Gastrocnemius medialis (tissue), 4 donors: ENCODE results near the gene MSANTD3. TPM values are rescaled to one million over a fixed set of nuclear protein-coding genes. Genes with fewer than 3 reads are reported as not detected.

ENCODE experiments used
- ATAC-seq, 2 donors: fragments of 150-250 bp; one replicate each; pipeline ENCODE4 v1.9.1; 2016
- DNase-seq, 2 donors: peaks; one replicate each; pipeline ENCODE4 v3.0.0-alpha.2; 2019
- H3K27ac ChIP-seq, 4 donors: fragments of 200-600 bp; sonication (generic); 1 replicate in 1 of 4; 2 replicates in 3 of 4; pipeline ENCODE4 v1.5.1; 2016 to 2018; ENCODE audit warnings: mild to moderate bottlenecking in 2 of 4, moderate library complexity in 1 of 4
- H3K27me3 ChIP-seq, 3 donors: fragments of 200-600 bp; sonication (generic) in 2 of 3; 1 replicate in 1 of 3; 2 replicates in 2 of 3; pipeline versions ENCODE4 v1.5.1 to v1.6.0; 2016 to 2019; ENCODE audit warnings: mild to moderate bottlenecking in 1 of 3, moderate library complexity in 1 of 3
- H3K36me3 ChIP-seq, 2 donors: fragments of 200-600 bp; sonication (generic) in 1 of 2; one replicate each; pipeline ENCODE4 v1.5.1; 2017 to 2018
- H3K4me1 ChIP-seq, 2 donors: fragments of 200-600 bp; sonication (generic) in 1 of 2; one replicate each; pipeline ENCODE4 v1.5.1; 2016 to 2017; ENCODE audit warnings: mild to moderate bottlenecking in 2 of 2
- H3K4me3 ChIP-seq, 4 donors: fragments of 200-600 bp; sonication (generic) in 3 of 4; 1 replicate in 1 of 4; 2 replicates in 3 of 4; pipeline ENCODE4 v1.5.1; 2016 to 2019; ENCODE audit warnings: mild to moderate bottlenecking in 2 of 4
- H3K9me3 ChIP-seq, 3 donors: fragments of 200-600 bp; sonication (generic) in 2 of 3; 1 replicate in 1 of 3; 2 replicates in 2 of 3; pipeline ENCODE4 v1.5.1; 2016 to 2019
- POLR2A ChIP-seq, 2 donors: fragments of 450-650 bp; IDR thresholded peaks; one replicate each; pipeline ENCODE4 v1.6.1; 2017; ENCODE audit warnings: antibody characterized with exemption in 2 of 2, mild to moderate bottlenecking in 2 of 2, moderate library complexity in 2 of 2
- in situ Hi-C, 4 donors: fragments of 200-750 bp; cut with MboI; loops; one replicate each; pipeline versions ENCODE4 v1.15.0 to v1.8.0; 2017; ENCODE audit warnings: low sequenced_read_pairs in 4 of 4
- intact Hi-C: fragments of 100-400 bp; cut with DNase I; formaldehyde crosslinking; loops from one replicate; pipeline ENCODE4 v1.15.1; 2023; ENCODE audit warnings: low total_unique reads
- total RNA-seq, 4 donors: library from RNA; depleted of rRNA; stranded (reverse); fragments of >200 nt; gene quantifications; one replicate each; pipeline versions ENCODE4 v1.1.0 to v1.2.3, GENCODE V29; 2016
- TF ChIP-seq, protein P1 (sequence below), 5 experiments: fragments of 450-650 bp in 3 of 5; fragments of 200-600 bp in 2 of 5; sonication (generic) in 2 of 5; IDR thresholded peaks in 4 of 5; conservative IDR thresholded peaks in 1 of 5; 1 replicate in 4 of 5; 2 replicates in 1 of 5; pipeline ENCODE4 v1.5.1; 2016 to 2019; ENCODE audit warnings: antibody characterized with exemption in 5 of 5, mild to moderate bottlenecking in 3 of 5, moderate library complexity in 3 of 5

Gene MSANTD3
- total RNA-seq, 4 donors from 2014 or later, result 23.3 to 62.6 (median 40.1) TPM

DNA sequence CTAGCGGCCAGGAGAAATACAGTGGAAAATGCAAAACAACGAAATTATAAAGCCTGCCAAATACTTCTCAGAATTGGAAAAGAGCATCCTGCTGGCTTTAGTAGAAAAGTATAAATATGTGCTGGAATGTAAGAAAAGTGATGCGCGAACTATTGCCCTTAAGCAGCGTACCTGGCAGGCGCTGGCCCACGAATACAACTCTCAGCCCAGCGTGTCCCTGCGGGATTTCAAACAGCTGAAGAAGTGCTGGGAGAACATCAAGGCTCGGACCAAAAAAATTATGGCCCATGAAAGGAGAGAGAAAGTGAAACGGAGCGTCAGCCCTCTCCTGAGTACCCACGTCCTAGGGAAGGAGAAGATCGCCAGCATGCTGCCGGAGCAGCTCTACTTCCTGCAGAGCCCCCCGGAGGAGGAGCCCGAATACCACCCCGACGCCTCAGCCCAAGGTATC is 15.0 kb downstream of the MSANTD3 start:
- Histone ChIP-seq H3K4me1 (peaks cover 25 to 28% of the 10 kb centered on the region in 2 donors), H3K27ac (no peak overlapping the region), H3K36me3 (no peaks in the 10 kb centered on the region), H3K9me3 (no peaks in the 10 kb centered on the region), H3K27me3 (no peaks in the 10 kb centered on the region), H3K4me3 (no peak overlapping the region)
- in situ Hi-C loops, result loop anchor here in 2 of 4 donors (10.0 to 25.0 kb wide), 2 partner anchors 143 to 145 kb away; partner anchors contain the start of gene CAVIN4 (in 1 of the 2)
- no peak for ATAC-seq
- intact Hi-C loops, result loop anchor here (2.0 kb wide), 1 partner anchor 139 kb away; no protein-coding TSS in a partner anchor
- DNase-seq, result no peak
- TF ChIP-seq, protein P1, sequence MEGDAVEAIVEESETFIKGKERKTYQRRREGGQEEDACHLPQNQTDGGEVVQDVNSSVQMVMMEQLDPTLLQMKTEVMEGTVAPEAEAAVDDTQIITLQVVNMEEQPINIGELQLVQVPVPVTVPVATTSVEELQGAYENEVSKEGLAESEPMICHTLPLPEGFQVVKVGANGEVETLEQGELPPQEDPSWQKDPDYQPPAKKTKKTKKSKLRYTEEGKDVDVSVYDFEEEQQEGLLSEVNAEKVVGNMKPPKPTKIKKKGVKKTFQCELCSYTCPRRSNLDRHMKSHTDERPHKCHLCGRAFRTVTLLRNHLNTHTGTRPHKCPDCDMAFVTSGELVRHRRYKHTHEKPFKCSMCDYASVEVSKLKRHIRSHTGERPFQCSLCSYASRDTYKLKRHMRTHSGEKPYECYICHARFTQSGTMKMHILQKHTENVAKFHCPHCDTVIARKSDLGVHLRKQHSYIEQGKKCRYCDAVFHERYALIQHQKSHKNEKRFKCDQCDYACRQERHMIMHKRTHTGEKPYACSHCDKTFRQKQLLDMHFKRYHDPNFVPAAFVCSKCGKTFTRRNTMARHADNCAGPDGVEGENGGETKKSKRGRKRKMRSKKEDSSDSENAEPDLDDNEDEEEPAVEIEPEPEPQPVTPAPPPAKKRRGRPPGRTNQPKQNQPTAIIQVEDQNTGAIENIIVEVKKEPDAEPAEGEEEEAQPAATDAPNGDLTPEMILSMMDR (IDR thresholded peaks at IDR 0.05 in 4 of 5, conservative IDR thresholded peaks at IDR 0.05 in 1 of 5), result no peak
- TF ChIP-seq POLR2A (IDR thresholded peaks at IDR 0.05), result no peak

DNA sequence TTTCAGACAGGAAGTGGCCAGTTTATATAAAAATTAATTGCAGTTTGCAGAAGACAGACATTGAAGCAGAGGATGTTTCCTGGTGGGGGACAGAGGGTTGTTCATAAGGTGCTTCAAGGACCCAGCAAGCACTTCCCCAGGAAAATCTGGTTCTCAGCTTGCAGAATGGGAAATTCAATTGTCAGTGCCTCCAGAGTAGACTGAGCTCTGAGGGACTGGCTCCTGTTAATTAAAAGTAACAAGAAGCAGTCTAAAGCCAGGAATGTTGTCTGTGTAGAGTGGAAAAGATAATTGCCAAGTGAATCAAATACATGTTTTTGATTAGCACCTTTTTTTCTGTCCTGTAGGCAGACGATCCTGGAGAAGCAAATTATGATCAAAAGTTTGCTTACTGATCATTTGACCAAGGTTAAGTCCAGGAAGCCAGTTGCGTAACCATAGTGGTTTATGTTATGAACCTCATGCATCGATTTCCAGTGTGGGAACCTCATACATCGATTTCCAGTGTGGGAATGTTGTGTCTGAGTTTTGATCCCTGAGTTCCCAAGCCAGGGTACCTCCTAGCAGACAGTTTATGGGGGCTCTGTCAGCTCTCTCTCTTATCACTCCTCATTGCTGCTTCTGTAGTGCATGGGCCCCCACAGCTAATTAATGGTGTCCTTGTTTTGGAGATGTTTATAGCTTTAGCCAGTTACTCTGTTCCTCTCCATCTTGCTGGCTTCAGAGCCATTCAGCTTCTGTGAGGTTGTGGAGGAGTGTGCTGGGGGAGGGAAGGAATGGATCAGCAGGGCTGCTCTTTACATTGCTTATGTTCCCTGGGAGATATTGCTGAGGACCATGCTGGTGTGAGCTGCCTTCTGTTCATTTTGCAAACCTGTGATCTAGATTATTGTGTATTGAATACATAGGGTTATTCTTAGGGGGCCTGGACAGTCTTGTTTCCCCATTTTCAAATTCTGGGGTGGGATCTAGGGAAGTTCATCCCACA is 17.1 kb downstream of the MSANTD3 start:
- H3K27ac ChIP-seq, result no peak overlapping the region
- DNase-seq (no peak), ATAC-seq (no peak)
- intact Hi-C loops (loop anchor here (2.0 kb wide), 2 partner anchors 49 to 151 kb away; no protein-coding TSS in a partner anchor), in situ Hi-C loops (loop anchor here in 2 of 4 donors (10.0 to 25.0 kb wide), 2 partner anchors 141 to 143 kb away; partner anchors contain the start of gene CAVIN4 (in 1 of the 2))
- H3K36me3 ChIP-seq, result no peaks in the 10 kb centered on the region
- no peak overlapping the region for H3K4me3 ChIP-seq
- no peaks in the 10 kb centered on the region for H3K27me3 ChIP-seq
- no peaks in the 10 kb centered on the region for H3K9me3 ChIP-seq
- no peak for TF ChIP-seq POLR2A (IDR thresholded peaks at IDR 0.05)
- TF ChIP-seq, protein P1 (IDR thresholded peaks at IDR 0.05 in 4 of 5, conservative IDR thresholded peaks at IDR 0.05 in 1 of 5), result no peak
- peaks cover 15 to 19% of the 10 kb centered on the region in 2 donors for H3K4me1 ChIP-seq

DNA sequence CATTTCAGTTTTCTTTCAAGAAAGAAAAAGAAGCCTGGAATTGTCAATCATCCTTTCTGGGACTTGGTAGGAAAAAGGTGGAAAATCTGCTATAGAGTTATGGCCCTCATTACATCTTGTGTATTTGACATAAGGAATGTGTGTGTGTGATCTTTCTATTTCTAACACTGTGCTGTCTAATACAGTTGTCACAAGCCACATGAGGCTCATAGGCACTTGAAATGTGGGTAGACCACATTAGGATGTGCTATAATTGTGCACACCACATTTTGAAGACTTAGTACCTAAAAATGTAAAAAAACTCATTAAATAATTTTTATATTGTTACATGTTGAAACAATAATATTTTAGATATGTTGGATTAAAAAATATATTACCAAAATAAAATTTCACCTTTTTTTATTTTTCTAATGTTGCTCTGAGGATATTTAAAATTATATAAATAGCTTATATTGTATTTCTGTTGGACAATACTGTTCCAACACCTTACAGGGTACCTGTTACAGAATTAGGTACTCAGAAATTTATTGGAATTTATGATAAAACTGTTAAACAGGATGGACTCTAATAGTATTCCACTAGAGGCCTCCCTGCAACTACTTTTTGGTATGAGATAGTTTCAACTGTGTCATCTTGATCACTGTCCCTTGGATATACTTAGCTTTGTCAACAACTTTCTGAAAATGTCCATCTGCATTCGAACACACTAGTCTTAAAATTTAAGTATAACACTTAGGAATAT is 18.4 kb downstream of the MSANTD3 start:
- Histone ChIP-seq H3K4me3 (no peak overlapping the region), H3K27me3 (no peaks in the 10 kb centered on the region), H3K4me1 (peaks cover 7 to 12% of the 10 kb centered on the region in 2 donors), H3K27ac (no peak overlapping the region), H3K36me3 (no peaks in the 10 kb centered on the region), H3K9me3 (no peaks in the 10 kb centered on the region)
- in situ Hi-C loops, result loop anchor here in 2 of 4 donors (10.0 to 25.0 kb wide), 2 partner anchors 139 to 142 kb away; partner anchors contain the start of gene CAVIN4 (in 1 of the 2)
- TF ChIP-seq, protein P1 (IDR thresholded peaks at IDR 0.05 in 4 of 5, conservative IDR thresholded peaks at IDR 0.05 in 1 of 5), result peak in 4 of 5 experiments; percentile 17 to 38 (median 36)
- TF ChIP-seq POLR2A (IDR thresholded peaks at IDR 0.05), result no peak
- intact Hi-C loops, result loop anchor here (2.0 kb wide), 2 partner anchors 47 to 149 kb away; no protein-coding TSS in a partner anchor
- no peak for DNase-seq
- peak; percentile 82 to 85 for ATAC-seq

DNA sequence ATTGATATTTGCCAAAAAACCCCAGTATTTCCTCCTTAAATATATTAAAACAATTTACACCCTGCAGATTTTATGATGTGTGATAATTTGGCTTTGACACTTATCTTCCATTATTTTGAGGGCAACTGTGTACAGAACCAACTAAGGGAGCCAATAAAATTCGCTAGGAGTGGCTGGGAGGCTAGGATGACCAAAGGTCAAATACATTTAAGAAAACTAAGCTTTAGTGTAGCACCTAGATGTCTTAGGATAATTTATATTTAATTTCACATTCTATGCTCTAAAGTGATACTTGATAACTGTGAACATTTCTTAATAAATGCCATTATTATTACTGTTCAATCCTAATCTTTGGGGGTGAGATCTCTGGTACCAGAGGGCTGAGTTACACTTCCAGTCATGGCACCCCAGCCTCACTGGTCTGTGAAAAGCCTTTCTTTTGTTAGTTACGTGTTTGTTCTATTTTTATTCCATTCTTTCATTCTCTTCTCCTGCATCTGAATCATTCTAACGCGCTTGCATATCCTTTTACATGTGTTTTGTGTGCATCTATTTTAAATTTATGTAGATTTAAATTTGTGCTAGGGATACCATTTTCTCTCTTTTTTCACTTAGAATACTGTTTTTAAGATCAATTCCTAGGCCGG is 19.1 kb downstream of the MSANTD3 start:
- no peak for TF ChIP-seq POLR2A (IDR thresholded peaks at IDR 0.05)
- TF ChIP-seq, protein P1 (IDR thresholded peaks at IDR 0.05 in 4 of 5, conservative IDR thresholded peaks at IDR 0.05 in 1 of 5), result no peak
- ATAC-seq (peak; percentile 50 to 60), DNase-seq (no peak)
- H3K4me1 ChIP-seq, result peaks cover 7 to 12% of the 10 kb centered on the region in 2 donors
- intact Hi-C loops (loop anchor here (2.0 kb wide), 2 partner anchors 47 to 149 kb away; no protein-coding TSS in a partner anchor), in situ Hi-C loops (loop anchor here in 2 of 4 donors (10.0 to 25.0 kb wide), 2 partner anchors 139 to 141 kb away; partner anchors contain the start of gene CAVIN4 (in 1 of the 2))
- H3K27ac ChIP-seq, result no peak overlapping the region
- H3K4me3 ChIP-seq, result no peak overlapping the region
- H3K9me3 ChIP-seq, result no peaks in the 10 kb centered on the region
- H3K27me3 ChIP-seq, result no peaks in the 10 kb centered on the region
- H3K36me3 ChIP-seq, result no peaks in the 10 kb centered on the region
